WTC11 (cell line): ENCODE measurements around the gene OCLN.

ENCODE experiments used
- CBFB ChIP-seq: sonication (generic); formaldehyde crosslinking; IDR thresholded peaks from 2 replicates; pipeline ENCODE4 v1.8.1; 2022; ENCODE audit warnings: mild to moderate bottlenecking, low read depth, missing genetic modification reagents
- ESRRA ChIP-seq: sonication (generic); formaldehyde crosslinking; IDR thresholded peaks from 2 replicates; pipeline ENCODE4 v1.8.1; 2022; ENCODE audit warnings: mild to moderate bottlenecking, missing genetic modification reagents, borderline replicate concordance
- ETV6 ChIP-seq: sonication (generic); formaldehyde crosslinking; IDR thresholded peaks from 2 replicates; pipeline ENCODE4 v1.8.1; 2022; ENCODE audit warnings: mild to moderate bottlenecking, missing genetic modification reagents
- KAT7 ChIP-seq: sonication (generic); formaldehyde crosslinking; IDR thresholded peaks from 2 replicates; pipeline ENCODE4 v1.8.1; 2023; ENCODE audit warnings: missing genetic modification reagents, mild to moderate bottlenecking, borderline replicate concordance
- ZNF423 ChIP-seq: fragments of 250-450 bp; sonication (Bioruptor Pico); IDR thresholded peaks from 2 replicates; pipeline ENCODE4 v2.1.2; 2022; ENCODE audit warnings: mild to moderate bottlenecking, moderate library complexity
- TF ChIP-seq, protein P1 (sequence below): fragments of 200-600 bp; IDR thresholded peaks from 2 replicates; pipeline ENCODE4 v1.8.0; 2022; ENCODE audit warnings: antibody characterized with exemption
- TF ChIP-seq, protein P2 (sequence below): sonication (generic); formaldehyde crosslinking; IDR thresholded peaks from 2 replicates; pipeline ENCODE4 v1.8.0; 2022; ENCODE audit warnings: mild to moderate bottlenecking, missing genetic modification reagents
- TF ChIP-seq, protein P3 (sequence below): sonication (generic); formaldehyde crosslinking; IDR thresholded peaks from 2 replicates; pipeline ENCODE4 v1.8.1; 2023; ENCODE audit warnings: mild to moderate bottlenecking, missing genetic modification reagents
- TF ChIP-seq, protein P4 (sequence below): fragments of 250-450 bp; sonication (Bioruptor Pico); IDR thresholded peaks from 2 replicates; pipeline ENCODE4 v1.9.0; 2021; ENCODE audit warnings: mild to moderate bottlenecking, borderline replicate concordance

DNA sequence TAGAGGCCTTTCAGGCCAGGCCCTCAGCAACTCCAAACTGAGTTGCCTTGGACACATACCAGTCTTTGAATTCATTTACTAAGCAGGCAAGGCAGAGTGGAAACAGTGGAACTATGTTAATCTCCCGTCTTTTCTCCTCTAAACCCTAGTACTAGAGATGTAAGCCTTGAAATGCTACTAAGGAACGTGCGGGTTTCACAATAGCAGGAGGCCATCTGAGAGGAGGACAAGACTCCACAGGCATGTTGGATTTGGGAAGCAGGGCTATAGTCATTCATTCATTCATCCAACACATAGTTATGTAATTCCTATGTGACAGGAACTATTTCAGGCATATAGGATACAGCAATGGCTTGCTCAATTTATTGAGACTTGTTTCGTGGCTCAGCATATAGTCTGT, 3.3 kb upstream of the OCLN start:
- TF ChIP-seq, protein P1, sequence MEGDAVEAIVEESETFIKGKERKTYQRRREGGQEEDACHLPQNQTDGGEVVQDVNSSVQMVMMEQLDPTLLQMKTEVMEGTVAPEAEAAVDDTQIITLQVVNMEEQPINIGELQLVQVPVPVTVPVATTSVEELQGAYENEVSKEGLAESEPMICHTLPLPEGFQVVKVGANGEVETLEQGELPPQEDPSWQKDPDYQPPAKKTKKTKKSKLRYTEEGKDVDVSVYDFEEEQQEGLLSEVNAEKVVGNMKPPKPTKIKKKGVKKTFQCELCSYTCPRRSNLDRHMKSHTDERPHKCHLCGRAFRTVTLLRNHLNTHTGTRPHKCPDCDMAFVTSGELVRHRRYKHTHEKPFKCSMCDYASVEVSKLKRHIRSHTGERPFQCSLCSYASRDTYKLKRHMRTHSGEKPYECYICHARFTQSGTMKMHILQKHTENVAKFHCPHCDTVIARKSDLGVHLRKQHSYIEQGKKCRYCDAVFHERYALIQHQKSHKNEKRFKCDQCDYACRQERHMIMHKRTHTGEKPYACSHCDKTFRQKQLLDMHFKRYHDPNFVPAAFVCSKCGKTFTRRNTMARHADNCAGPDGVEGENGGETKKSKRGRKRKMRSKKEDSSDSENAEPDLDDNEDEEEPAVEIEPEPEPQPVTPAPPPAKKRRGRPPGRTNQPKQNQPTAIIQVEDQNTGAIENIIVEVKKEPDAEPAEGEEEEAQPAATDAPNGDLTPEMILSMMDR = no peak
- TF ChIP-seq ESRRA (CRISPR knock-in tag) (no peak), KAT7 (CRISPR knock-in tag) (no peak), CBFB (CRISPR knock-in tag) (no peak), ZNF423 (CRISPR knock-in tag) (no peak), ETV6 (CRISPR knock-in tag) (no peak)
- TF ChIP-seq, protein P2, sequence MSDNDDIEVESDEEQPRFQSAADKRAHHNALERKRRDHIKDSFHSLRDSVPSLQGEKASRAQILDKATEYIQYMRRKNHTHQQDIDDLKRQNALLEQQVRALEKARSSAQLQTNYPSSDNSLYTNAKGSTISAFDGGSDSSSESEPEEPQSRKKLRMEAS (CRISPR knock-in tag) = no peak
- TF ChIP-seq, protein P3, sequence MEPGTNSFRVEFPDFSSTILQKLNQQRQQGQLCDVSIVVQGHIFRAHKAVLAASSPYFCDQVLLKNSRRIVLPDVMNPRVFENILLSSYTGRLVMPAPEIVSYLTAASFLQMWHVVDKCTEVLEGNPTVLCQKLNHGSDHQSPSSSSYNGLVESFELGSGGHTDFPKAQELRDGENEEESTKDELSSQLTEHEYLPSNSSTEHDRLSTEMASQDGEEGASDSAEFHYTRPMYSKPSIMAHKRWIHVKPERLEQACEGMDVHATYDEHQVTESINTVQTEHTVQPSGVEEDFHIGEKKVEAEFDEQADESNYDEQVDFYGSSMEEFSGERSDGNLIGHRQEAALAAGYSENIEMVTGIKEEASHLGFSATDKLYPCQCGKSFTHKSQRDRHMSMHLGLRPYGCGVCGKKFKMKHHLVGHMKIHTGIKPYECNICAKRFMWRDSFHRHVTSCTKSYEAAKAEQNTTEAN (CRISPR knock-in tag) = no peak
- TF ChIP-seq, protein P4, sequence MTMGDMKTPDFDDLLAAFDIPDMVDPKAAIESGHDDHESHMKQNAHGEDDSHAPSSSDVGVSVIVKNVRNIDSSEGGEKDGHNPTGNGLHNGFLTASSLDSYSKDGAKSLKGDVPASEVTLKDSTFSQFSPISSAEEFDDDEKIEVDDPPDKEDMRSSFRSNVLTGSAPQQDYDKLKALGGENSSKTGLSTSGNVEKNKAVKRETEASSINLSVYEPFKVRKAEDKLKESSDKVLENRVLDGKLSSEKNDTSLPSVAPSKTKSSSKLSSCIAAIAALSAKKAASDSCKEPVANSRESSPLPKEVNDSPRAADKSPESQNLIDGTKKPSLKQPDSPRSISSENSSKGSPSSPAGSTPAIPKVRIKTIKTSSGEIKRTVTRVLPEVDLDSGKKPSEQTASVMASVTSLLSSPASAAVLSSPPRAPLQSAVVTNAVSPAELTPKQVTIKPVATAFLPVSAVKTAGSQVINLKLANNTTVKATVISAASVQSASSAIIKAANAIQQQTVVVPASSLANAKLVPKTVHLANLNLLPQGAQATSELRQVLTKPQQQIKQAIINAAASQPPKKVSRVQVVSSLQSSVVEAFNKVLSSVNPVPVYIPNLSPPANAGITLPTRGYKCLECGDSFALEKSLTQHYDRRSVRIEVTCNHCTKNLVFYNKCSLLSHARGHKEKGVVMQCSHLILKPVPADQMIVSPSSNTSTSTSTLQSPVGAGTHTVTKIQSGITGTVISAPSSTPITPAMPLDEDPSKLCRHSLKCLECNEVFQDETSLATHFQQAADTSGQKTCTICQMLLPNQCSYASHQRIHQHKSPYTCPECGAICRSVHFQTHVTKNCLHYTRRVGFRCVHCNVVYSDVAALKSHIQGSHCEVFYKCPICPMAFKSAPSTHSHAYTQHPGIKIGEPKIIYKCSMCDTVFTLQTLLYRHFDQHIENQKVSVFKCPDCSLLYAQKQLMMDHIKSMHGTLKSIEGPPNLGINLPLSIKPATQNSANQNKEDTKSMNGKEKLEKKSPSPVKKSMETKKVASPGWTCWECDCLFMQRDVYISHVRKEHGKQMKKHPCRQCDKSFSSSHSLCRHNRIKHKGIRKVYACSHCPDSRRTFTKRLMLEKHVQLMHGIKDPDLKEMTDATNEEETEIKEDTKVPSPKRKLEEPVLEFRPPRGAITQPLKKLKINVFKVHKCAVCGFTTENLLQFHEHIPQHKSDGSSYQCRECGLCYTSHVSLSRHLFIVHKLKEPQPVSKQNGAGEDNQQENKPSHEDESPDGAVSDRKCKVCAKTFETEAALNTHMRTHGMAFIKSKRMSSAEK = no peak
